Measurements from ENCODE around the gene IL1R2. TPM values are rescaled to one million over a fixed set of nuclear protein-coding genes. Genes with fewer than 3 reads are reported as not detected.

Gene IL1R2
- total RNA-seq, 1 experiment from 2014 or later, result not detected

DNA sequence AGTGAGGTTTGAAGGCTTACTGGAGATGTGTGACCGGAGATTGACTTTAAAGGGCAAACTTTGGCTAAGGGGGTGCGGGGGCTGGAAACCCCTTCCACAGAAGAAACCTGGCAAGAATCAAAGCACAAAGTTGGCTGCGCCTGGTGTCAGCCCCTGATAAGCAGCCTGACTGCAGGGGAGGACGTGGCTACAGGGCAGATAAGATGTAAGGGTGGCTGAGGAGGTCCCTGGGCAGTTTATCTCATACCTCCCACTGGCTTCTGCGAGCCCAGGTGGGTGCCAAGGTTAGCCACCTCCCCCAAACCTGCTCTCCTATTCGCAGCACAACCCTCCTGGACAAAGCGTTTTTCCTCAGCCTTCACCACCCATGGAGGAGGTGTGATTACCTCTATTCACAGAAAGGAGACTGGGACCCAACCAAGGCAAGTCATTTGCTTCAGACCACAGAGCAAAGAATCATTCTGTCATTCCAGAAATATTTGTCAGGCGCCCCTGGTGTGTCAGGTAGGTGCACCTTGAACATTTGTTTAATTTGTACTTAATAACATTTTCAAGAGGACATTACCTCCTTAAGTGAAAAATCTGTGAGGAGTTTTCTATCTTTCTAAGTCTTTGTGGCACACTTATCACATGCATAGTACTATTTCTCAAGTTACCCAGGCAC, 77.7 kb downstream of the IL1R2 start:
- Histone ChIP-seq H3K9me3 (peaks cover 3% of the 10 kb centered on the region; the same call in 1 of the 2 replicates), H3K27me3 (no peaks in the 10 kb centered on the region), H3K4me3 (no peak overlapping the region), H3K36me3 (no peaks in the 10 kb centered on the region; the same call in 1 of the 2 replicates)
- no peak for DNase-seq

DNA sequence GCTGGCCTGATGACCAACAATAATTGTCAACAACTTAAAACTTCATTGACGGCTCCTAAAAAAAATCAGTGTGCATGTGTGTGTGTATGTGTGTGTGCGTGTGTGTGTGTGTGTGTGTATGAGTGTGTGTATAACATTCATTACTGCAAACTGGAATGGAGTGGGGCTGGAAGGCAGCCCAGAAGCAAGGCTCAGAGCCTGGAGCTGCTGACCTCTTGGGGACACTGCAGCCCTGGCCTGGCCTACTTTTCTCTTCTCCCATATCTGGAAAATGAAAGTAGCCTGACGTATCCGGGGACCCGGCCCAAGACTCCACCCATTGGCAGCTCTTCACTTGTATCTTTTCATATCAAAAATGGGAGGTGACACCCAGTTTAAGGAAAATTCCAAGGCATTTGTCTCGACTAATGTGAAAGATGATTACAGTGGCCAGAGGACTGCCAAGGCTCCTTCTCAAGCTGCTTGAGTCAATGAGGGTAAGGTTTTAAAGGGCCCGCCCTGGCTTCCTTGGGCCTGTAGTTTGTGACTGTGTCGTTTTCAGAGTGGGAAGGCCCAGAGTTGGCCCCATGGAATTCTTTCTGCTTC, 78.4 kb downstream of the IL1R2 start:
- Histone ChIP-seq H3K36me3 (no peaks in the 10 kb centered on the region; the same call in 1 of the 2 replicates), H3K9me3 (peaks cover 3% of the 10 kb centered on the region; the same call in 1 of the 2 replicates), H3K27me3 (no peaks in the 10 kb centered on the region), H3K4me3 (no peak overlapping the region)
- peak; percentile 43 for DNase-seq

DNA sequence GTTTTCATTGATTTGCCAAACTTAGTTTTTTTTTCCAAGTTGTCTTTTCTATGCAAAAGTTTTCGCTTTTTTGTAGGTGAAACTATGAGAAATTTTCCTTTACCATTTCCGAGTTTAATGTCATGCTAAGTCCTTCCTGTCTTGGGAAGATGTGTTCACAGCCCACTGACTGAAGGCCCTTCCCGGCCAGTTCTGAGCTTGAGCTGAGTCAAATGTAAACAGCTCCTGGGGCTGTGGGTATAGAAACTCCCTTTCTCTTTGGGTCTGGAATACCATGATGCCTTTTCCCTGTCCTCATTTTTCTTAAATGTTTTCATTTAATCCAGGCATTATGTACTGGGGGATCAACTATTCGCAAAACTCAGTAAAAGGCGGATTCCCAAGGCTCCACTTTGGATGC, 81.0 kb downstream of the IL1R2 start:
- no peaks in the 10 kb centered on the region for H3K36me3 ChIP-seq
- no peaks in the 10 kb centered on the region for H3K27me3 ChIP-seq
- peak; percentile 53 for DNase-seq
- H3K4me3 ChIP-seq, result no peak overlapping the region
- no peaks in the 10 kb centered on the region; the same call in 1 of the 2 replicates for H3K9me3 ChIP-seq

DNA sequence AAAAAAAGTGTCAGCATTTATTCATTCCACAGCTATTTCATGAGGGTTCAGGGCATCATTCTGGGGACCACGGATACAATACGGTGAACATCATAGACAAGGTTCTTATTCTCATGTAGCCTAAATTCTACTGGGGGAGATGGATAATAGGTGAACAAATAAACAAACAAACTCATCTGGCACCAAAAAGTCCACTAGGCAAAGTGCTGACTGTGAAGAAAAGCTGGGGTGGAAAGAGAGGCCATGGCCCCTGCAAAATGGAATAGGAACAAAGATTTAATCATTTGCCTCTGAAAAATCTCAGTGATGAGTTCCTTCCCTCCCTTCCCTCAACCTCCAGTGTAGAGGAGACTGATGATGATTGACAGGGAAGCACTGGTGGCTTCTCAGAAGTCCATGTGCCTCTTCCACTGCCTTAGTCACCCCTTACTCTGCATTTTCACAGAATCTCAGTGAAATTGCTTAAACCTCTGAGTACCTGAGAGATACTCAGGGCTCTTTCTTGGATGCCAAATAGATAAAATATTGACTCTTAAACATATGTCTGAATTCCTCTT, 81.5 kb downstream of the IL1R2 start:
- Histone ChIP-seq H3K9me3 (no peaks in the 10 kb centered on the region; the same call in 1 of the 2 replicates), H3K27me3 (no peaks in the 10 kb centered on the region), H3K36me3 (no peaks in the 10 kb centered on the region), H3K4me3 (no peak overlapping the region)
- no peak for DNase-seq

DNA sequence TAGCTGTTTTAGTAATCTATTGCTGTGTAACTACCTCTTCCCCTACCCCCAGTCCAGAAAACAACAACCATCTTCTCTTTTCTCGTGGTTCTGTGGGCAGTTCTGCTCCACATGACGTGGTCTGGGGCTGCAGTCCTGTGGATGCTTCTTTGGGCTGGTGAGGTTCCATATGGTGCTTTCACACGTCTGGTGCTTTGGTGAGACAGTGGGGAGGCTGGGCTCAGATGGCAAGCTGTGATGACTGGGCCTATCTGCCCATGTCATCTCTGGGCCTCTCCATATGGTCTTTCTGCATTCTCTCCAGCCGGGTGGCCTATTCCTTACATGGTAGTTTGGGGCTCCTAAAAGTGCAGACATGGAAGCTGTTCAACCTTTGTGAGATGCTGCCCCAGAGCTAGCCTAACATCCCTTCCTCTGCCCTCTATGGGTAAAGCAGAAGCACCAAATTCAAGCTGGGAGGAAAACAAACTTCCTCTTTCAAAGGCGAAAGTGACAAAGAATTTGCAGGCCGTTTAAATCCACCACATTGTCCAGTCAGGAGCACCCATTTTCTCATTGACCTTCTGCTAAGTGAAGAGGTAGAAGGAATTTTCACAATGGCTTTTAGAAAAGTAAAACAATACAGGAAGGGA, 82.5 kb downstream of the IL1R2 start:
- H3K27me3 ChIP-seq, result no peaks in the 10 kb centered on the region
- DNase-seq, result no peak
- H3K4me3 ChIP-seq, result no peak overlapping the region
- H3K9me3 ChIP-seq, result no peaks in the 10 kb centered on the region; the same call in 1 of the 2 replicates
- no peaks in the 10 kb centered on the region for H3K36me3 ChIP-seq

DNA sequence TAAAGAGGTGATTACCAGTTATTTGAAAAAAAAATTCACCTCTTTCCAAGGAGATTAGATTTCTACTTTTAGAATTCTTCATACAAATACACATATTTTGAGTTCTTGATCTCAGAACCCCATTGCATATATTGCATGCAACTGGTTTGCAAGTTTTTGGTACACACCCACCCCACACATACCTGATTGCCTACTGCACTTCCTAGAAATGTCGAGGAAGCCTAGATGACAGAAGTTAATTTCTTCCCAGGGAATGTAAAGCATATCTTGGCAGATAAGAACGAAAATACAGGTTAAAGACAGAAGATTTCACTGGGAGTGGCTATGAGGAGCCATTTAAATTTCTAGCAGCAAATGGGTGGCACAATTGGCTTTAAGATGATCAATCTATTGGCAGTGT, 83.7 kb downstream of the IL1R2 start:
- Histone ChIP-seq H3K27me3 (no peaks in the 10 kb centered on the region), H3K9me3 (no peaks in the 10 kb centered on the region; the same call in 1 of the 2 replicates), H3K36me3 (no peaks in the 10 kb centered on the region), H3K4me3 (no peak overlapping the region)
- no peak for DNase-seq

DNA sequence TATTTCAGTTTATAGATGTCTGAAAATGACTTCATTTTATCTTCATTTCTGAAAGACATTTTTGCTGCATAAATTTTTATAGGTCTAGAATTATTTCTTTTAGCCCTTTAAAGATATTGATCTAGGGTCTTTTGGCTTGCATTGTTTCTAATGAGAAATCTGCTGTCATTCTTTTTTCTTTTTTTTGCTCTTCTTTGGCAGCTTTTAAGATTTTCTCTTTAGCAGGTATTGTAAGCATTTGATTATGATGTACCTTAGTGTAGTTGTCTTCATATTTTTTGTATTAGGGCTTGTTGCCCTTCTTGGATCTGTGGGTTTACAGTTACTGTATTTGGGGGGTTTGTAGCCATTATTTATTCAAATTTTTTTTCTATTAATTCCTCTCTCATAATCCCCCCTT, 84.8 kb downstream of the IL1R2 start:
- DNase-seq, result no peak
- no peak overlapping the region for H3K4me3 ChIP-seq
- H3K36me3 ChIP-seq, result no peaks in the 10 kb centered on the region
- no peaks in the 10 kb centered on the region; the same call in 1 of the 2 replicates for H3K9me3 ChIP-seq
- no peaks in the 10 kb centered on the region for H3K27me3 ChIP-seq

Other genes with a start within 250 kb of the IL1R2 start
- gene IL1R1, start 150.8 kb downstream of the IL1R2 start, total RNA-seq (2014; rRNA removed; shearing (Covaris generic); ENCODE audit: low replicate concordance), result 0.82 and 1.4 TPM in 2 replicates
- gene IL1RL2, start 195.1 kb downstream of the IL1R2 start, total RNA-seq (2014; rRNA removed; shearing (Covaris generic); ENCODE audit: low replicate concordance), result not detected in 2 replicates

All from MG63 (cell line).